T1000 (cell line): ENCODE measurements around the gene CDC37.

ENCODE experiments used
- DNase-seq: peaks from one replicate; lab custom pipeline; 2025; ENCODE audit warnings: mixed read lengths; lab: John Stamatoyannopoulos, UW

The CDC37 gene

DNA sequence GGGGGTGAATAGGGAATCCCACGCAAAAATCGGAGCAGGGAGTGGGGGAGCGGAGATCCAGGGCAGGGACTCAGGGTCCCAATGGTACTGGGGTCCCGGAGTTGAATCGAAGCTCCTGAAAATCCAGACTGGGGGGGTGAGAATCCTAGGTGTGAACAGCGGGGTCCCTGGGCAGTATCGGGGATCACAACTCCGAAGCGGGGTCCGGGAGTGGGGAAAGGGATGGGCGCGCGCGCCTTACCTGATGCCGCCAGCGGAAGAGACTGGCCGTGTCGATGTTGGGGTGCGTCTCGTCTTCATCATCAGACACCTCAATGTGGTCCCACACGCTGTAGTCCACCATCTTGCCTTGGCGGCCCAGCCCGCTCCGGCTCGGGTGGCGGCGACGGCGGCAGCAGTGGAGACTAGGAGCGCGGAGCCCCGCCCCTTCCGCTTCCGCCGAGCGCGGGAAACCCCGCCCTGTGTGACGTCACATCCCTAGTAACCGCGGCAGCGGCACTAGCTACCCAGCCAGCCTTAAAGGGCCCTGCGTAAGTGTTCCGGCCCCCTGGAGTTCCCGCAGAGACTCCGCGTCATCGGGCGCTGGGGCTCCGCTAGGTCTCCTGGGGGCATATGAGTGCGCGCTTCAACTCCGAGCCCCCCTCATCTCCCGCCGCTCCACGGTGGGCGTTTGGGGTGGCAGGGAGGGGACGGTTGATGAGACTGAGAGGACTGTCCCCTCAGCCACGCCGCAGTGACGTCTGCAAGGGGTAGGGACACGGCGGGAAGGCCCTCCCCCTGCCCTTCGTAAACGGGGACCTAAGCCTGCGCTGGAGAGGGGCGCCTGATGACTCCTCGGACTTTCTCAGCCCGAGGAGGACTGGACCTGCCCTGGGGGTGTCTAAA lies at the start of gene CDC37:
Gene CDC37 (minus strand): TSS at position 406 of the 885 bp plus-strand sequence. CDS start 63 bp downstream, at position 343.
- DNase-seq: peak; percentile 92

DNA sequence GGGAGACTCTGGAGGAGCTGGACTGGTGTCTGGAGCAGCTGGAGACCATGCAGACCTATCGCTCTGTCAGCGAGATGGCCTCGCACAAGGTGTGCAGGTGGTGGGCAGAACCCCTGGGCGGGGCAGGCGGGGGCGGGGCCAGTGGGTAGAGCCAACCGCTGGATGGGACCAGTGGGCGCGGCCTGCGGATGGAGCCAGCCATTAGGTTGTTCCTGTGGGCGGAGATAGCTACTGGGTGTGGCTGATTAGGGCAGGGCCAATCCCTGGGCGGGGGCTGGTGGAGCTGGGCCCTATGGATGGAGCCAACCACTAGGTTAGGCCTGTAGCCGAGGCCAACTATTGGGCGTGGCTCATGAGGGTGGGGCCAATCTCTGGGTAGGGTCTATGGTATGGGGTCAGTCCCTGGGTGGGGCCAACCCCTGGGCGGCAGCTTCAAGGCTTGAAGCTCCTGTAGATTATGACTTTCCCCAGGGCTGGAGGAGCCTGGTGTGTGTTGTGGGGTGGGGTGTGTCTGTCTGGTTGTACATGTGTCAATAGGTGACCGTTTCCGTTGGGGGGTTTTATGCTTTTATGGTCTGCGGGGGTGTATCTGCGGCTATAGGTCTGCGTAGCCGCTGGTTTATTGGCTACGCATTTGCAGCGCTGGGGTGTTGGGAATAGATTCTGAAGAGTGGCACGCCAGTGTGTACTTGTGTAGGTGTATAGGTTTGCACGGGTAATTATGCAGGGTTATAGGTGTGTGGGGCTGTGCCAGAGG lies 47.7 kb upstream of the CDC37 start:
- DNase-seq: no peak

DNA sequence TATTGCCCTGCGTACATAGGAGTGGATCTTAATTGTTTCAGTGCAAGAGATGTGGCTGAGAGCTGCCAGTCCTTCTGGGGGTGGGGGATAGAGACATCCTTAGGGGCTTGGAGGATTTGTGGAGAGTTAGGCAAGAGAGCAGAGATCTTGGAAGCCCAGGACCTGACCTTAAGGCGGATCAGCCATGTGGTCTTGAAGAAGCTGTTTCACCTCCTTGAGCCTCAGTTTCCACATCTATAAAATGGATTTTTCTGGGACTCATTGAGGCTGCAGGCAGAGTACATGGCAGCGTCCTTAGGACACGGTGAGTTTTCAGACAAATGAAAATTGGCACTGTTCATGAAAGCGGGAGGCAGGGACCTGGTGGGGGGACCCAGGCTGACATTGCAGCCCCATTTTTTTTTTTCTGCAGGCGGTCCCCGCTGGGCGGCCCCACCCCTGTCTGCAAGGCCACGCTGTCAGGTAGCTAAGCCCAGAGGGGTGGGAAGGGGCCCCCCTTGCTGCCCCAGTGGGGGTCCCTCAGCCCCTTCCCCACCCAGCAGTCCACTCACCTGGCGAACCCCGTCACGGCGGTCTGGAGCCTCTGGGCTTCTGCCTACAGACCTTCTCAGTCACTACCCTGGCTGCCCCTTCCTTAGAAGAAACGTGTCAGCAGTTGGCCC lies 47.0 kb upstream of the CDC37 start:
- no peak for DNase-seq

DNA sequence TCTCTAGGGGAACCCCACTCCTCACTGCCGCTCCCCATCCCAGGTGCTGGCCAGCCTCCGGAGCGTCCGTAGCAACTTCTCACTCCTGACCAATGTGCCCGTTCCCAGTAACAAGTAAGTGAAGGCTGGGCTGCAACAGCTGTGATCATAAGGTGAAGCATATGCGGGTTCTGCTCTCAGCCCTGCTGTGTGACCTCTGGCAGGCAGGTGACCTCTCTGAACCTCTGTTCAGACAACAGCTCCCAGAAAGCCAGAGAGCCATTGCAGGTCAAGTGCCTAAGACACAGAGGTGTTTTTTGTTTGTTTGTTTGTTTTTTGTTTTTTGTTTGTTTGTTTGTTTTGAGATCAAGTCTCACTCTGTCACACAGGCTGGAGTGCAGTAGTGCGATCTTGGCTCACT lies 45.7 kb upstream of the CDC37 start:
- DNase-seq: no peak

DNA sequence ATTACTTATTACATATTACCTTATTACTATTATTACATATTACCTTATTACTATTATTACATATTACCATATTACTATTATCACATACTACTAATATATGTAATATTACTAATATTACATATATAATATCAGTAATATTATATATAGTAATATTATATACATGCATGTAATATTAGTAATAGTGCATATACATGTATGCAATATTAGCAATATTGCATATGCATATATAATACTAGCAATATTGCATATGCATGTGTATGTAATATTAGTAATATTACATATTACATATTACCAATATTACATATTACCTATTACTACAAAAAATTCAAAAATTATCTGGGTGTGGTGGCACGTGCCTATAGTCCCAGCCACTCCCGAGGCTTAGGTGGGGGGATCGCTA lies 39.4 kb upstream of the CDC37 start:
- no peak for DNase-seq

DNA sequence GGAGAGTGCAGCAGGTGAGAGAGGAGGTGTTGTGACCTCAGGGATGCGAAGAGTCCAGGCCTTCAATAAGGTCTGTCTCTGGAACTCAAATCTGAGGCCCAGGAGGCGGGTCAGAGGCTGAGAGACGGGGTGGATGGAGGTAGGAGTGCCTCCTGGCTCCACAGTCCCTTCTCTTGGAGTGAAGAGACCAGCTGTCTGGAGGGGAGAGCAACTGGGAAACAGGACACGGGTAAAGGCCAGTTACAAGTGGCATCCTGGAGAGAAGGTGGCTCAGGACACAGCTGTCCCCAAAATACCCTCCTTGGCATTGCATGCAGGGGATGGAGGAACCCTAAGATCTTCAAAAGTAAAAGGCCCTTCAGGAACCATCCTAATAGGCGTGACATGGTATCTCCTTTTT lies 36.2 kb upstream of the CDC37 start:
- no peak for DNase-seq

DNA sequence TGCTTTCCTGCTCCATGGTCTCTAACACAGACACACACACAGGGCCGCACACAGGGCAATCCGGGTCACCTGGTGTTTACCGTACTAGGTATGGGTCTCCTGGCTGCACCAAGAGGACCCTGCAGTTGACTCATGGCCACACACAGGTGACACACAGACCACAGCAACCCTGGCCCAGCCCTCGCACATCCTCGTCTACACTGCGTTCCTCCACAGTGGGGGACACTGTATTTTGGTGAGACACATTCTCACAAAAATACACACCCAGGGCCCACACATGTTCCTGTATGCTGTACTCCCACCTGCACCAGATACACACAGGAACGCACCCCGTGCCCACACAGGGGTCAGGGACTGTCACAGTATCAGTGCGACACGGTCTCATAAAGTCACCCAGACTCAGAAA lies 29.8 kb upstream of the CDC37 start:
- DNase-seq: no peak

DNA sequence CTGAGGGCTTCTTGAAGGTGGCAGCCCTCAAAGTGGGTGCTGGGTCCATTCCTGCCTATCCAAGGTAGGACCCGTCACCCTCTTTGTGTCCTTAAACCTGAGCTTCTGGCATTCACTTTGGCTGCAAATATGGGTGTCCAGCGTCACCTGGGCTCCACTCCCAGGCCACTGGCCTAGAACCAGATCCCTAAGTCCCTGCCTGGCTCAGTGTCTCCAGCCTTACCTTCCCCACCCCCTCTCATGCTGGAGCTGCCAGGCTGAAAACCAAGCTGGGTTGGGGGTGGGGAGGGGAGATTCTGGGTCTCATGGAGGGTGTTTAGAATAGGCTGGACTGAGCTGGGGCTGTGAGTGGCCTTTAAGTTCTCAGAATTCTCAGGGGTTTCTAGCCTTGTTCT lies 29.4 kb upstream of the CDC37 start:
- DNase-seq: no peak

DNA sequence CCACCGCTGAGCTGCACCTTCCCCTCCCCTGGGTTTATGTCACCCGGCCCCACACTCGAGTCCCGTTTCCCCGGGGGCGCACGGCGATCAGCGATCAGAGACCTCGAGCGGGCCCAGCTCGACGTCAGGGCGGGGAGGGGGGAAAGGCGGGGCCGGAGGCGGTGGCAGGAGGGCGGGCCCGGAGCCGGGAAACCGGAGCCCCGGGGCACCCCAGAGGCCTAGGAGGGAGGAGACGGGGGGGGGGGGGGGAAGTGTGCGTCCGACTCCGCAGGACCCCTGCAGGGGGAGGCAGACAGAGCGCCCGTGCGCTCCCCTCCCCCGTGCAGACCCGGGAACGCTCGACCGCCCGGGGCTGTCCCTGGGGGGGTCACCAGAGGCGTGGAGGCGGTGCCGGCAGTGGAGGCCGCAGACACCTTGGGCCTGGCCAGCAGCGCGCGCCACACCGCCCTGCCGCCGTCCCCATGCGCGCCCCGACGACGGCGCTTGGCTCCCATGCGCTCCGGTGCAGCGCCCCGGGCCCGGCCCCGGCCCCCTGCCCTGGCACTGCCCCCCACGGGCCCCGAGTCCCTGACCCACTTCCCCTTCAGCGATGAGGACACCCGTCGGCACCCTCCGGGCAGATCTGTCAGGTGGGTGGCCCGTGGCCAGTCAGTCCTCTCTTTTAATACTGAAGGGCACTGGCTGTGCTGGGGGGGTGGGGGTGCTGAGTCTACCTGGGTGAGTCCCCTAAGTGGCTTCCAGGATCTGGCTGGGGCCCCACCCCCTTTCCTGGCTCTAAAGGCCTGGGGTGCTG lies 28.8 kb upstream of the CDC37 start:
- no peak for DNase-seq

DNA sequence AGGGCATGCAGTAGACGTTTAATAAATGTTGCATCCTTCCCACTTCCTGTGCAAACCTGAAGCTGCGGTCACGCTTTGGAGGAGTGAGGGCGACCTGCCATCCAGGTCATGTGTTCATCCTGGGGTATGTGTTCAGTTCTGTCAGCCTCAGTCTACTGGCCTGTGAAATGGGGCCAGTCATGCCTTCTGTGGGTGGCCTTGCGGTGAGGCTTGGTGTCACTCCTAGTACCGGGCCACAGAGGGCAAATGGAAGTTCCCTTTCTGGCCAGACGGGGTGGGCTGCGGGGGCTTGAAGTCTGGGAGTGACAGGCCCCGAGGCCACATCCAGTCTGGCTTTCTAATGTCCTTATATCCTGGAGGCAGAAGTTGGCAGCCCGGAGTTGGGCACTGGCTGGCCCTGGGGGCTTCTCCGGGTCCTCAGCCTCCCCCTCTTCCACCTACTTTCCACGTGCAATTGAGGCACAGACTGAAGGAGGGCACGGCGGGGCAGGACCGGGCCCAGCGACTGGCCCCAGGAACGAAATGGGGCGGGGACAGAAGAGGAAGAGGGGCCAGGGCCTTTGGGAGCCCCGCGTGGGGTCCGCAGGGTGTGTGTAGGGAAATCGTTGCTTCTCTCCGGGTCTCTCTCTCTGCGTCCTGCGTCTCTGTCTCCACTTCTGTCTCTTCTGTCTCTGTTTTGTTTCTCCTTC lies 28.1 kb upstream of the CDC37 start:
- no peak for DNase-seq

DNA sequence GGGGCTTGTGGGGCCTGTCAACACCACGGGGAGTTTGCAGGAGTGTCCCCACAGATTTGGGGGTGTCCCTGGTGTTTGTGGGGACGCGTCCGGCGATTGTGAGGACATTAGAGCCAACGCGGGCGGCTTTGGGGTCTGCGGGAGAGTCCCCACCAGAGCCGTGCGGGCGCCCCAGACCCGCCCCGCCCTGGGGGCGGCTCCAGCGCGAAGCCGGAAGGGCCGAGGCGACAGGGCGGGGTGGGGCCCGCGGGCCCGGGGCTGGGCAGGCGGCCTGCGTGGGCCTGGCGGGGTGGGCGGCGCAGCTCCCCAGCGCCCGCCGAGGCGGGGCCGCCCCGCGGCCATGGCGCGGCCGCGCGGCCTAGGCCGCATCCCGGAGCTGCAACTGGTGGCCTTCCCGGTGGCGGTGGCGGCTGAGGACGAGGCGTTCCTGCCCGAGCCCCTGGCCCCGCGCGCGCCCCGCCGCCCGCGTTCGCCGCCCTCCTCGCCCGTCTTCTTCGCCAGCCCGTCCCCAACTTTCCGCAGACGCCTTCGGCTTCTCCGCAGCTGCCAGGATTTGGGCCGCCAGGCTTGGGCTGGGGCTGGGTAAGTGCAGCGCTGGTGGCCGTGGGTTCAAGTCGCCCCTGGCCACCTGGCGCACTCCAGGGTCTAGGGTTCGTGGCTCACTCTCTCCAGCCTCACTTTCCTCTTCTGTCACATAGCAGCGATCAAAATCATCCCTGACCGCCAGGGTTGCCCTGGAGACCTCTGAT lies 27.3 kb upstream of the CDC37 start:
- no peak for DNase-seq

DNA sequence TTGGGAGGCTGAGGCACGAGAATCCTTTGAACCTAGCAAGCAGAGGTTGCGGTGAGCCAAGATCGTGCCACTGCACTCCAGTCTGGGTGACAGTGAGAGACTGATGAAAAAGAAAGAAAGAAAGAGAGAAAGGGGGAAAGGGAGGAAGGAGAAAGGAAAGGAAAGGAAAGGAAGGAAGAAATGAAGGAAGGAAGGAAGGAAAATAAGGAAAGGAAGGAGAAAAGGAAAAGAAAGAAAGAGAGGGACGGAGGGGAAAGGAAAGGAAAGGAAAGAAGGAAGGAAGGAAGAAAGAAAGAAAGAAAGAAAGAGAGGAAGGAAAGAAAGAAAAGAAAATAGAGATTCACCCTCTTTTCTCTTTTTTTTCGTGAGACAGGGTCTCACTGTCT lies 25.6 kb upstream of the CDC37 start:
- DNase-seq: no peak

DNA sequence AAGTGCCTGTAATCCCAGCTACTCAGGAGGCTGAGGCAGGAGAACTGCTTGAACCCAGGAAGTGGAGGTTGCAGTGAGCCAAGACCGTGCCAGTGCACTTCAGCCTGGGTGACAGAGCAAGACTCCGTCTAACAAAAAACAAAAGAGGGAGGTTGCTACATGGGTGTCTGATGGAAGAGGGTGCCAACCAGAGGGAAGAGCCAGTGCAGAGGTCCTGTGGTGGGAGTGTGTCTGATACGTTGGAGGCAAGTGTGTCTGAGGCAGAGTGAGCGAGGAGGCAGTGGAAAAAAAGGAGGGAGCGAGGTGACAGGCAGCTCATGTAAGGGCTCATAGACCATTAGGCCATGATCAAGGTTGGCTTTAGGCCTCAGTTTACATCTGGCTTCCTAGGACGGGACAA lies 23.8 kb upstream of the CDC37 start:
- DNase-seq: no peak

DNA sequence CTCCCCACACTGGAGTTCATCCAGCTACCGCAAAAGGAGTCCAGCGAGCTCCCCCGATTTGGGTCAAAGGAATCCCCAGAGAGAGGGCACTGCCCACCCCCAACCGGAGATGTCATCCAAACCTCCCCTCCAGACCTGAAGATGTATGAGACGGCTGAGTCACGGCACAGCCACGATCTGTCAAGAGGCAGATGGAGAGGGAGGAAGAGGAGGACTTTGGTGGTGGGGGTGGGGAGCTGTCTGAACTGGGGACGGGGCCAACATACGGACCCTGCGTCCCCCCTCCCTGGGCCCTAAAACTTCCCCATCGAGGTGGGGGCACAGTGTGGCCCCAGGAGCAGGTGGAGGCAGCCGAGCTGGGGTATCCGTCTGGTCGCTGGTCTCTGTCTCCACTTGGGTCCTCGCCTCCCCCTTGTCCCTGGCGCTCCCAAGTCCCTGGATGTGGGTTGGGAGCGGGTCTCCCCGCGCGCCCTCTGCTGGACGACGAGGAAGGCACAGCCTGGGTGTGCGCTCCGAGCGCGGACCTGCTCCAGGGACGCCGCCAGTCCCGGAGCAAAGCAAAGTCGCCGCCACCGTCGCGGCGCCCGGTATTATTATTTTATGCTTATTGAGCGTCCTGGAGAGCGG lies 20.8 kb upstream of the CDC37 start:
- DNase-seq: peak; percentile 64

DNA sequence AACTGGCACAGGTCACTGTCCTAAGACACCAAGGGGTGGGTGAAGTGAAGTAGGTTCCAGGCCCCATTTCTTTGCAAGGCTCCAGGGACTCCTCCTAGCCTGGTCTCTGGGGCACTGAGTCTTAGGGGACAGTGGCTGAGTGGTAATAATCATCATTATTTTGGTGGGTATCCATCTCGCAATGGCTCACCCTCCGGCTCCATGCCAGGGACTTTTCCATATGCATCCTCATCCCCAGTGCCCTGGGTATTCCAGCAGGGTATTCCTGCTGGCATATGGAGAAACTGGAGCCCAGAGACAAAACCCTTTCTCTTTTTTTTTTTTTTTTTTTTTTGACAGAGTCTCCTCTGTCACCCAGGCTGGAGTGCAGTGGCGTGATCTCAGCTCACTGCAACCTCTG lies 19.5 kb upstream of the CDC37 start:
- no peak for DNase-seq

DNA sequence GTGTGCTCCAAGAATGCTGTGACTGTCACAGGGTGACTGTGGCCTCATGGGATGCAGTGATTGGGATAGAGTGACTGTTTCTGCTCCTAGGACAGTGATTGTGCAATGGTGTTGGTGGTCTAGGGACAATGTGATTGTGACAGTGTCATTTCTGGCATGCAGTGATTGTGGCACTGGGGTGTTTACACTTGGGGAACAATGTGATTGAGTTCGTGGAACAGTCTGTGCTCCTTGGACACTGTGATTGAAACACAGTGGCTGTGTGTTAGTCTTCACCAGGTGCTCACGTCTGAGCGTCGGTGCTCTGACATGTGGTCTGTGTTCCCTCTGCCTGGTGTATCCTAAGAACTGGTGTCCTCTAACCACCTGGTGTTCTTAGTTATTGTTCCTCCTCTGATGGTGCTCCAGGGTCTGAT lies 18.7 kb upstream of the CDC37 start:
- DNase-seq: no peak

DNA sequence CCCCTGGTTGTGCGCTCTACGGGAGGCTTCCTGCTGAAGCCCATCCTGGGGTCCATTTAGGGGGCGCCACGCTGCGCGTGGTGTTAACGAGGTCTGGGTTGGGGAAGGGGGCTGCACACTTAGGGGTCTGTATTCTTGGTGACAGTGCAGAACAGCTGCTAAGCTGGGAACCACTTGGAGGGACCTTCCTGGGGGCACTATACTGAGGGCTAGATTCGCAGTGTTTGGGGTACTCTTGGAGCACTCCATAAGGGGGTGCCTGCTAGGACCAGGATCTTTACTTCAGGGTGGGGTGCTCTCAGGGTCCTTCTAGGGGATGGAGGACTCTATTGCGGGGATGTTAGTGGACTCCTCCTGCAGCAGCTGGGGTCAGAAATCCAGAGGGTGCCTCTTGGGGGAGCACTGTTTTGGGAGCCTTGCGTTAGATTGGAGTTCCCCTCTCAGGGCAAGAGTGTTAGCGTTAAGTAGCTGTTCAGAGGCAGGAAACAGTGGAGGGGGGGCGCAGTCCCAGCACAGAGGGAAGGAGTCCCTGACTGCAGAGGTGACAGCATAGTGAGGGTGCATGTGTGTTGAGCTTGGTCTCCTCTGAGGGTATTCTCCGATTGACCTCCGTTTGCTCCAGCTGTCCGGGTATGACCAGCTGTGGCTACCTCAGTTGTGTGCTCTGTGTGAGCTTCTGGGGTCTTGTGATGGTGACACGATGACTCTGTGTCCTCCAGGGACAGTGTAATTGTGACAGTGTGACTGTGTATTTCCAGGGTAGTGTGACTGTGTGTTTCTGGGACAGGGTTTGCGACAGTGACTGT lies 18.1 kb upstream of the CDC37 start:
- no peak for DNase-seq

DNA sequence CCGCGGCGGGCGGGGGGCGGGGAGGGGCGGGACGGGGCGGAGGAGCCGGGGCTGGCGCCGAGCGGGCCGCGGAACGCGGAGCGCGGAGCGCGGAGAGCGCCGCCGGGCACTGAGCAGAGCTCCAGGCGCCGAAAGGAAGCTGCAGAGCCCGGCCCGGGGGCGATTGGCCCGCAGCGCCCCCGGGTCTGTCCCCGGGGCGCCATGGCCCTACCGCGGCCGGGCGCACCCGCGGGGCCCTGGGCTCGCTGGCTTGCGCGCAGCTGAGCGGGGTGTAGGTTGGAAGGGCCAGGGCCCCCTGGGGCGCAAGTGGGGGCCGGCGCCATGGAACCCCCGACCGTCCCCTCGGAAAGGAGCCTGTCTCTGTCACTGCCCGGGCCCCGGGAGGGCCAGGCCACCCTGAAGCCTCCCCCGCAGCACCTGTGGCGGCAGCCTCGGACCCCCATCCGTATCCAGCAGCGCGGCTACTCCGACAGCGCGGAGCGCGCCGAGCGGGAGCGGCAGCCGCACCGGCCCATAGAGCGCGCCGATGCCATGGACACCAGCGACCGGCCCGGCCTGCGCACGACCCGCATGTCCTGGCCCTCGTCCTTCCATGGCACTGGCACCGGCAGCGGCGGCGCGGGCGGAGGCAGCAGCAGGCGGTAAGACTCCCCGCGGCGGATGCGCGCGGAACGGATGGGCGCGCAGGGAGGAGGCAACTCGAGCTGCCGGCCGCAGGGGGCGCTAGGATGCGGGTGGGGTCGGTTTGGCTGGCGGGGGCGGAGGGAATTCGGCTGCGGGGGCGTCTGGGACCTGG lies 17.3 kb upstream of the CDC37 start, which contains the start of gene PDE4A:
Gene PDE4A (plus strand): TSS at position 95 of the 796 bp plus-strand sequence. CDS start 227 bp downstream, at position 322.
- no peak for DNase-seq
